RWPE1 (cell line): Measurements from ENCODE around the gene CDK14.
"Not testable (repeated sequence)": the region's sequence is repeated elsewhere in the genome, so short reads cannot be mapped to it uniquely, and the experiment has no call there.

ENCODE experiments used
- CTCF ChIA-PET: fragments of 350-600 bp; sonication (Branson Sonifier 250); formaldehyde crosslinking; extraction: SDS; loops from one replicate; lab custom pipeline; 2021; lab: Yijun Ruan, JAX
- POLR2A ChIA-PET: fragments of 400-600 bp; formaldehyde crosslinking; extraction: SDS; loops from one replicate; lab custom pipeline; 2020; ENCODE audit warnings: antibody characterized with exemption; ENCODE audit not compliant: low non-redundant PET; lab: Yijun Ruan, JAX
- DNase-seq: peaks from one replicate; pipeline ENCODE4 v3.0.0; 2012; ENCODE audit warnings: low spot score
- H3K27ac ChIP-seq: fragments of 450-650 bp; 2 replicates; pipeline ENCODE4 v1.5.1; 2017
- CTCF ChIP-seq: fragments of 450-650 bp; conservative IDR thresholded peaks from 2 replicates; pipeline ENCODE4 v1.5.1; 2017; ENCODE audit warnings: low read depth, mild to moderate bottlenecking

The CDK14 gene

GRCh38 chr7:90917539-90917938 is 321.4 kb downstream of the CDK14 start:
- DNase-seq, result no peak
- TF ChIP-seq CTCF, result no peak
- CTCF ChIA-PET, result no interaction called here
- no peak overlapping the region for H3K27ac ChIP-seq
- POLR2A ChIA-PET, result no interaction called here

- ChIA-PET CTCF (no interaction called here), POLR2A (no interaction called here)
- no peak overlapping the region for H3K27ac ChIP-seq
- TF ChIP-seq CTCF, result no peak
- DNase-seq, result no peak
Measured at GRCh38 chr7:90918303-90918702, 322.2 kb downstream of the CDK14 start.

- no peak for TF ChIP-seq CTCF
- DNase-seq, result no peak
- POLR2A ChIA-PET, result no interaction called here
- CTCF ChIA-PET, result interaction anchor here (0.5 kb wide), 1 partner anchor 121 kb away, joined by 3 read pairs; no protein-coding TSS in a partner anchor
- H3K27ac ChIP-seq, result no peak overlapping the region
Measured at GRCh38 chr7:90919816-90920215, 323.7 kb downstream of the CDK14 start.

GRCh38 chr7:90920336-90920735 is 324.2 kb downstream of the CDK14 start:
- CTCF ChIA-PET, result no interaction called here
- no peak for DNase-seq
- TF ChIP-seq CTCF, result no peak
- H3K27ac ChIP-seq, result no peak overlapping the region
- POLR2A ChIA-PET, result no interaction called here

- POLR2A ChIA-PET, result no interaction called here
- CTCF ChIA-PET, result no interaction called here
- TF ChIP-seq CTCF, result no peak
- no peak for DNase-seq
- H3K27ac ChIP-seq, result no peak overlapping the region
Measured at GRCh38 chr7:90923541-90923997, 327.4 kb downstream of the CDK14 start.

- CTCF ChIA-PET, POLR2A ChIA-PET, DNase-seq, H3K27ac ChIP-seq: not testable (repeated sequence)
Measured at GRCh38 chr7:90928700-90929424, 332.7 kb downstream of the CDK14 start.
